ENCODE measurements around the gene GARIN6. TPM values are rescaled to one million over a fixed set of nuclear protein-coding genes. Genes with fewer than 3 reads are reported as not detected.

The GARIN6 gene
- total RNA-seq, 1 experiment from 2014 or later, result not detected

- Histone ChIP-seq H3K9me2 (ENCODE audit: insufficient read depth) (no peaks in the 10 kb centered on the region), H3K79me2 (ENCODE audit: insufficient read depth, low read length) (no peaks in the 10 kb centered on the region), H3K4me3 (replicated peaks in 1 of 2; ENCODE audit: low read depth in 1 of 2, low read length in 2 of 2) (no peak overlapping the region), H3K9me3 (ENCODE audit: control insufficient read depth in 1 of 2, insufficient read depth in 1 of 2, low read depth in 1 of 2, low read length in 2 of 2) (no peaks in the 10 kb centered on the region), H3K27ac (ENCODE audit: low read depth, low read length) (no peak overlapping the region), H2AFZ (ENCODE audit: low read depth, low read length, poor library complexity, severe bottlenecking) (no peak overlapping the region), H3K4me1 (ENCODE audit: control insufficient read depth in 1 of 2, insufficient read depth in 2 of 2, low read length in 2 of 2) (no peaks in the 10 kb centered on the region), H3K4me2 (ENCODE audit: low read length) (no peak overlapping the region), H3K9ac (ENCODE audit: low read length) (no peak overlapping the region), H4K20me1 (ENCODE audit: insufficient read depth) (no peaks in the 10 kb centered on the region), H3K27me3 (ENCODE audit: insufficient read depth, low read length) (no peaks in the 10 kb centered on the region), H3K36me3 (ENCODE audit: control insufficient read depth in 1 of 2, insufficient read depth in 2 of 2, low read length in 2 of 2) (no peaks in the 10 kb centered on the region)
- intact Hi-C loops (cut with micrococcal nuclease), result no loop called here
- TF ChIP-seq FOSL1 (IDR thresholded peaks at IDR 0.05; ENCODE audit: low read depth), result no peak
- TF ChIP-seq MAX (IDR thresholded peaks at IDR 0.05), result no peak
- TF ChIP-seq EGR1 (IDR thresholded peaks at IDR 0.05; ENCODE audit: low read depth), result no peak
- TF ChIP-seq POLR2AphosphoS5 (IDR thresholded peaks at IDR 0.05; ENCODE audit: low read depth, low read length), result no peak
- POLR2A ChIA-PET, result no interaction called here
- BruUV-seq (replicated peaks), result no TSS peak
- CTCF ChIA-PET, result no interaction called here
- no peak for DNase-seq (ENCODE audit: low read depth, low spot score)
- RAD21 ChIA-PET (ENCODE audit: low non-redundant PET in 1 of 2, low total read pairs in 2 of 2, uncharacterized antibody in 2 of 2, unreplicated experiment in 2 of 2), result no interaction called here
- ATAC-seq, result no peak
Observed at GRCh38 chr12:99611117-99611516, 36.4 kb upstream of the GARIN6 start.

- H3K27ac ChIP-seq (ENCODE audit: low read depth, low read length), result no peak overlapping the region
- no peak overlapping the region for H3K9ac ChIP-seq (ENCODE audit: low read length)
- CTCF ChIA-PET, result no interaction called here
- H3K4me2 ChIP-seq (ENCODE audit: low read length), result no peak overlapping the region
- no peak overlapping the region for H2AFZ ChIP-seq (ENCODE audit: low read depth, low read length, poor library complexity, severe bottlenecking)
- intact Hi-C loops (cut with micrococcal nuclease), result no loop called here
- RAD21 ChIA-PET (ENCODE audit: low non-redundant PET in 1 of 2, low total read pairs in 2 of 2, uncharacterized antibody in 2 of 2, unreplicated experiment in 2 of 2), result no interaction called here
- no peak for TF ChIP-seq RAD21 (IDR thresholded peaks at IDR 0.05; ENCODE audit: low read depth)
- TF ChIP-seq FOSL1 (IDR thresholded peaks at IDR 0.05; ENCODE audit: low read depth), result no peak
- no peak for TF ChIP-seq TCF7L2 (IDR thresholded peaks at IDR 0.05; ENCODE audit: borderline replicate concordance, extremely low read depth, insufficient read depth, insufficient read length)
- POLR2A ChIA-PET, result no interaction called here
- DNase-seq (ENCODE audit: low read depth, low spot score) (no peak), ATAC-seq (no peak)
- no TSS peak for BruUV-seq (replicated peaks)
- H3K4me3 ChIP-seq (replicated peaks in 1 of 2; ENCODE audit: low read depth in 1 of 2, low read length in 2 of 2), result no peak overlapping the region
- no peaks in the 10 kb centered on the region for H3K36me3 ChIP-seq (ENCODE audit: control insufficient read depth in 1 of 2, insufficient read depth in 2 of 2, low read length in 2 of 2)
- no peaks in the 10 kb centered on the region for H3K27me3 ChIP-seq (ENCODE audit: insufficient read depth, low read length)
- H4K20me1 ChIP-seq (ENCODE audit: insufficient read depth), result no peaks in the 10 kb centered on the region
- H3K9me3 ChIP-seq (ENCODE audit: control insufficient read depth in 1 of 2, insufficient read depth in 1 of 2, low read depth in 1 of 2, low read length in 2 of 2), result no peaks in the 10 kb centered on the region
- H3K79me2 ChIP-seq (ENCODE audit: insufficient read depth, low read length), result no peaks in the 10 kb centered on the region
- no peaks in the 10 kb centered on the region for H3K9me2 ChIP-seq (ENCODE audit: insufficient read depth)
- no peaks in the 10 kb centered on the region for H3K4me1 ChIP-seq (ENCODE audit: control insufficient read depth in 1 of 2, insufficient read depth in 2 of 2, low read length in 2 of 2)
Observed at GRCh38 chr12:99611599-99611998, 36.0 kb upstream of the GARIN6 start.

All from HCT116 (cell line).